ENCODE results near the gene RGSL1.

DNA sequence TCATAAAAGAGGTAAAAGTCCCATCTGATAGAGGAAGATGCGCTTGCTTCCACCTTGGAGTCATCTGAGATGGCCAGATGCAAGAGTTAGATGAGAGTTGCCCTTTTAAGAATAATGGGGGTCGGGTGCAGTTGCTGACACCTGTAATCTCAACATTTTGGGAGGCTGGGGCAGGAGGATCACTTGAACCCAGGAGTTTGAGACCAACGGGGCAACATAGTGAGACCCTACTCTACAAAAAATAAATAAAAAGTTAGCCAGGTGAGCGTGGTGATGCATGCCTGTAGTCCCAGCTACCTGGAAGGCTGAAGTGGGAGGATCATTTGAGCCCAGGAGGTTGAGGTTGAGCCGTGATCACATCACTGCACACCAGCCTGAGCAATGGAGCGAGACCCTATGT, 36.0 kb upstream of the RGSL1 start:
- TF ChIP-seq POLR2A (IDR thresholded peaks at IDR 0.05; ENCODE audit: control extremely low read depth in 1 of 2, low read depth in 2 of 2, low read length in 2 of 2) (no peak), GTF2F1 (IDR thresholded peaks at IDR 0.05; ENCODE audit: borderline replicate concordance, low read depth, low read length) (no peak), RNF2 (IDR thresholded peaks at IDR 0.05; ENCODE audit: borderline replicate concordance, low read depth, low read length, missing control alignments, poor library complexity, severe bottlenecking) (no peak), SP1 (IDR thresholded peaks at IDR 0.05; ENCODE audit: low read depth, low read length) (no peak), EZH2 (IDR thresholded peaks at IDR 0.05; ENCODE audit: low read depth, low read length, severe bottlenecking) (no peak), SRF (IDR thresholded peaks at IDR 0.05; ENCODE audit: low read depth, low read length) (no peak)
- TF ChIP-seq, protein P1, sequence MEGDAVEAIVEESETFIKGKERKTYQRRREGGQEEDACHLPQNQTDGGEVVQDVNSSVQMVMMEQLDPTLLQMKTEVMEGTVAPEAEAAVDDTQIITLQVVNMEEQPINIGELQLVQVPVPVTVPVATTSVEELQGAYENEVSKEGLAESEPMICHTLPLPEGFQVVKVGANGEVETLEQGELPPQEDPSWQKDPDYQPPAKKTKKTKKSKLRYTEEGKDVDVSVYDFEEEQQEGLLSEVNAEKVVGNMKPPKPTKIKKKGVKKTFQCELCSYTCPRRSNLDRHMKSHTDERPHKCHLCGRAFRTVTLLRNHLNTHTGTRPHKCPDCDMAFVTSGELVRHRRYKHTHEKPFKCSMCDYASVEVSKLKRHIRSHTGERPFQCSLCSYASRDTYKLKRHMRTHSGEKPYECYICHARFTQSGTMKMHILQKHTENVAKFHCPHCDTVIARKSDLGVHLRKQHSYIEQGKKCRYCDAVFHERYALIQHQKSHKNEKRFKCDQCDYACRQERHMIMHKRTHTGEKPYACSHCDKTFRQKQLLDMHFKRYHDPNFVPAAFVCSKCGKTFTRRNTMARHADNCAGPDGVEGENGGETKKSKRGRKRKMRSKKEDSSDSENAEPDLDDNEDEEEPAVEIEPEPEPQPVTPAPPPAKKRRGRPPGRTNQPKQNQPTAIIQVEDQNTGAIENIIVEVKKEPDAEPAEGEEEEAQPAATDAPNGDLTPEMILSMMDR (IDR thresholded peaks at IDR 0.05; ENCODE audit: control extremely low read depth in 1 of 3, insufficient read depth in 1 of 3, low read depth in 1 of 3, low read length in 3 of 3) = no peak

Measured in H1 (cell line).